NCI-H748 treated with DMSO at 0.1 percent for 48 hours (cell line): Measurements from ENCODE around the gene RPS4Y1.
"Not testable (repeated sequence)": the region's sequence is repeated elsewhere in the genome, so short reads cannot be mapped to it uniquely, and the experiment has no call there.

Source experiments
- DNase-seq: peaks from one replicate; lab custom pipeline; 2025; lab: John Stamatoyannopoulos, UW

Gene RPS4Y1

GRCh38 chrY:2841471-2841893 lies at the start of gene RPS4Y1:
RPS4Y1 (plus strand) TSS chrY:2841602; CDS start chrY:2841625, 23 bp downstream.
- no peak for DNase-seq

- DNase-seq: no peak
These were observed 44.4 kb upstream of the RPS4Y1 start for GRCh38 chrY:2796977-2797523.

- DNase-seq: no peak
These were observed 43.4 kb upstream of the RPS4Y1 start for GRCh38 chrY:2797991-2798390.

GRCh38 chrY:2800246-2800645 lies 41.2 kb upstream of the RPS4Y1 start:
- no peak for DNase-seq

GRCh38 chrY:2817146-2817896 lies 24.1 kb upstream of the RPS4Y1 start:
- DNase-seq: not testable (repeated sequence)

GRCh38 chrY:2824471-2824870 lies 16.9 kb upstream of the RPS4Y1 start:
- DNase-seq: no peak

GRCh38 chrY:2828497-2828896 lies 12.9 kb upstream of the RPS4Y1 start:
- no peak for DNase-seq

GRCh38 chrY:2835230-2835629 lies 6.2 kb upstream of the RPS4Y1 start:
- DNase-seq: no peak

GRCh38 chrY:2837078-2837477 lies 4.3 kb upstream of the RPS4Y1 start:
- no peak for DNase-seq

- DNase-seq: no peak
These were observed 3.5 kb upstream of the RPS4Y1 start for GRCh38 chrY:2837932-2838331.

GRCh38 chrY:2846791-2847190 lies 5.4 kb downstream of the RPS4Y1 start:
- DNase-seq: no peak

GRCh38 chrY:2848384-2848783 lies 7.0 kb downstream of the RPS4Y1 start:
- DNase-seq: no peak

GRCh38 chrY:2849368-2849767 lies 8.0 kb downstream of the RPS4Y1 start:
- no peak for DNase-seq

GRCh38 chrY:2854145-2854774 lies 12.9 kb downstream of the RPS4Y1 start:
- DNase-seq: no peak

GRCh38 chrY:2857068-2857467 lies 15.7 kb downstream of the RPS4Y1 start:
- DNase-seq: no peak

- no peak for DNase-seq
These were observed 16.3 kb downstream of the RPS4Y1 start for GRCh38 chrY:2857686-2858085.

GRCh38 chrY:2859782-2860181 lies 18.4 kb downstream of the RPS4Y1 start:
- no peak for DNase-seq

- no peak for DNase-seq
These were observed 19.1 kb downstream of the RPS4Y1 start for GRCh38 chrY:2860511-2860910.

GRCh38 chrY:2866581-2866980 lies 25.2 kb downstream of the RPS4Y1 start:
- no peak for DNase-seq

- no peak for DNase-seq
These were observed 26.1 kb downstream of the RPS4Y1 start for GRCh38 chrY:2867469-2867868.

GRCh38 chrY:2868035-2868607 lies 26.7 kb downstream of the RPS4Y1 start:
- no peak for DNase-seq

GRCh38 chrY:2872234-2872633 lies 30.8 kb downstream of the RPS4Y1 start:
- not testable (repeated sequence) for DNase-seq

- DNase-seq: no peak
These were observed 32.8 kb downstream of the RPS4Y1 start for GRCh38 chrY:2874211-2874610.
